GM21825 (cell line): ENCODE results near the gene ARHGEF11.

Experiments
- ATAC-seq: cut with Tn5 transposase; IDR thresholded peaks from one replicate; pipeline ENCODE4 v1.9.1; 2021; ENCODE audit warnings: mild to moderate bottlenecking, moderate library complexity; ENCODE audit not compliant: unreplicated experiment

The ARHGEF11 gene

DNA sequence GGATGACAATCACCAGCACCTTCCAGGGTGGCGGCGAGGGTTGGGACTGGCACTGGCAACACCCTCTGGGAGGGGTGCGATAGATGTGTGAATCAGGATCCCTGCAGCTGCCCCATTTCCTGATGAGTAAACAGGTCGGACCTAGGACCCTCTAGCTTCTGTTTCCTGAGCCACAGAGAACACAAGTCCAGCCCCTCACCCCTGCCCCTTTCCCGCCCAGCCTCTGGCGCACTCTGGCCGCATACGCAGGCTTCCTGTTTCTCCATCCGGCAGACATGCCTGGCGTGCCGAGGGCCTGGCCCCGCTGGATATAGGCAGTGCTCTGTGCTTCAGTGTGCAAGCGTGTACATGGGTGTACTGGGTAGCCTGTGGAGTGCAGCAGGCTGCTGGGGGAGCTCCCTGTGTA lies 147.4 kb downstream of the ARHGEF11 start:
- no peak for ATAC-seq

- no peak for ATAC-seq
These were observed 148.3 kb downstream of the ARHGEF11 start for GRCh38 chr1:156897078-156897825.

- no peak for ATAC-seq
These were observed 149.0 kb downstream of the ARHGEF11 start for GRCh38 chr1:156896490-156897033.

GRCh38 chr1:156895927-156896326 lies 149.6 kb downstream of the ARHGEF11 start:
- no peak for ATAC-seq

GRCh38 chr1:156895455-156895812 lies 150.1 kb downstream of the ARHGEF11 start:
- ATAC-seq = no peak

DNA sequence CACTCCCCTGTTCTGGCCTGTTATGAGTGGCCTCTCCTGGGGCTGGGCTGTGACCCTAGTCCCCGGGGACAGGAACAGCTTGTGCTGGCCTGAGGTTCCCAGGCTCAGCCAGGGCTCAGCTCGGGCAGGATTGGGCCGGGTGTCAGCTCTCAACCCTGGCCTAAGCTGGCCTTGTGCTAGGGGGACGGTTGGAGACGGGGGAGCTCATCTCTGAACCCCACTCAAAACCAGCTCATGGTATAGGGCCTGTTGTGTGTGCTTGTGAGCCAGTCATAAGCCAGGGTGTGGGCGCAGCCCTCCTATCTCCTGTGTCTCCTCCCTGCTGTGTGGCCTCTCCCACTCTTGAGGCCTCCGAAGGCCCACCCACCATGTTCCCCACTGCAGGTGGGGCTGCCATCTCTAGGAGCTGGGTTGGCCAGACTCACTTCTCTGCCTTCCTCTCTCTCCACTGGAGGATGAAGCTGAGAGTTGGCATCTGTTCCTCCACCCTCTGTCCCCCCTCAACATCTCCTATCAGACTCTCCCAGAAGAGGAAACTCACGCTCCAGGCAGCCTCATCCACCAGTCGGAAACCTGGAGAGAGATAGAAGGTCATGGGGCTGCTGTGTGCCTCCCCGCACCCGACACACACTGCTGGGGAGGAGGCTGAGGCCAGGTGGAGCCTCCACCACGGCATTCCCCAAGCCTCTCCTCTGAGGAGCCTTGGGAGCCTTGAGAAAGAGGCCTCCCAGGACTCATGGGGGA lies 150.7 kb downstream of the ARHGEF11 start:
- ATAC-seq = no peak

- ATAC-seq = no peak
These were observed 151.5 kb downstream of the ARHGEF11 start for GRCh38 chr1:156894001-156894400.

DNA sequence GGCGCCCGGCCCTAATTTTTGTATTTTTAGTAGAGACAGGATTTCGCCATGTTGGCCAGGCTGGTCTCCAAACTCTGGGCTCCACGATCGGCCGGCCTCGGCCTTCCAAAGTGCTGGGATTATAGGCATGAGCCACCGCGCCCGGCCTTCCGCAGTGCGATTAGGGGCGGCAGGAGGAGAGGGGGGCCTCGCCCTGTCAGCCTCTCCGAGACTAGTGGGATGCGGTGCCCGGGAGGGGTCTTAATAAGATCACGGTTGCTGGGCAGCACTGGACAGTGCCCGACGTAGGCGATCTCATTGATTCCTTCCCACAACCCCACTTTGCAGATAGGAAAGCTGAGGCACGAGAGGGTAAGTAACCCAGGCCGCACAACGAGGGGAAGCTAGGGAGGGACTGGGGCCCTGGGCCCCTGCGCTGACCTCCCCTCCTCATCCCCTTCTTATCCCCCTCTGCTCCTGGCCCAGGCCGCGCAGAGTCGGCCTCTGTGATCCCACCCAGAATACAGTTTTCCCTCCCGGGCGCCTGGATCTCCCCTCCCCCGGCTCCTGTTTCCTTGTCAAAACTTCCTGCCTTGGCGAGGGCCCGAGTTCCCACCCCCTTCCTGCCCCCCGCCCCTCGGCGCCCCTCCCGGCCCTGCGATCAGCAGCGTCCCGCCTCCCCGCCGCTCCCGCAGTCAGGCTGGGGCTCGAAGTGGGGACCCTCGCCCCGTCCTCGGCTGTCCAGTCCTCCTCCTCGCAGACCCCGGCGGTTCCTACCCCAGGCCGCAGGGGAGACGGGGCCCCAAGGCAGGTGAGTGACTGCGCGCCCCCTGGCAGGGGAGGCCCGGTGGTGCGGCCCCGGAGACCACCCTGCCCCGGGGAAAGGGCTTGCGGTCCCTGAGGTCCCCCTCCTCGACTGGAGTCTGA lies 152.2 kb downstream of the ARHGEF11 start, which contains the start of gene PEAR1:
TSS of gene PEAR1 (plus strand) at position 671 of the 906 bp plus-strand sequence. CDS start 10,209 bp downstream, outside the sequence.
- no peak for ATAC-seq

DNA sequence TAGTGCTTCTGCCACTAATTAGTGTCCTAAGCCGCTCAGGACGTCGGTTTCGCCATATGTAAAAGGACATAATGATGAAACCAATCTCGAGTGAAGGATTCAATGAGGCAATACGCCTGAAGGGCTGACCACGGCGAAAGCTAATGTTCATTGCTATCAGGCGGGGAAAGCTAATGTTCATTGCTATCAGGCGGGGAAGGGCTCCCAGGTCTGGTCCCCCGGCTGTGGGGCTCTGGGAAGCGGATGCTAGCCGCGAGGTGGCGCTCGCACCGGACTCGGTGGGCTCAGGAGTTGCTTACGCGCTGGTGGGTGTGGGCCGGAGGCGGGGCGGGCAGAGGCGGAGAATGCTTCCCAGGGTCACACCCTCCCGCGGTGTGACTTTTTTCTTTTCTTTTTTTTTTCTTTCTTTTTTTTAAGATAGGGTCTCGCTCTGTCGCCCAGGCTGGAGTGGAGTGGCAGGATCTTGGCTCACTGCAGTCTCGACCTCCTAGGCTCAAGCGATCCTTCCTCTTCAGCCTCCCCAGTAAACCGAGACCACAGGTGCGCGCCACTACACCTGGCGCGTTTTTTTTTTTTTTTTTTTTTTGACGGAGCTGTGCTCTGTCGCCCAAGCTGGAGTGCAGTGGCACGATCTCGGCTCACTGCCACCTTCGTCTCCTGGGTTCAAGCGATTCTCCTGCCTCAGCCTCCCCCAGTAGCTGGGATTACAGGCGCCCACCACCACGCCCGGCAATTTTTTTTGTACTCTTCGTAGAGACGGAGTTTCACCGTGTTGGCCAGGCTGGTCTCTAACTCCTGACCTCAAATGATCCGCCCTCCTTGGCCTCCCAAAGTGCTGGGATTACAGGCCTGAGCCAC lies 153.1 kb downstream of the ARHGEF11 start:
- peak; percentile 75 for ATAC-seq

DNA sequence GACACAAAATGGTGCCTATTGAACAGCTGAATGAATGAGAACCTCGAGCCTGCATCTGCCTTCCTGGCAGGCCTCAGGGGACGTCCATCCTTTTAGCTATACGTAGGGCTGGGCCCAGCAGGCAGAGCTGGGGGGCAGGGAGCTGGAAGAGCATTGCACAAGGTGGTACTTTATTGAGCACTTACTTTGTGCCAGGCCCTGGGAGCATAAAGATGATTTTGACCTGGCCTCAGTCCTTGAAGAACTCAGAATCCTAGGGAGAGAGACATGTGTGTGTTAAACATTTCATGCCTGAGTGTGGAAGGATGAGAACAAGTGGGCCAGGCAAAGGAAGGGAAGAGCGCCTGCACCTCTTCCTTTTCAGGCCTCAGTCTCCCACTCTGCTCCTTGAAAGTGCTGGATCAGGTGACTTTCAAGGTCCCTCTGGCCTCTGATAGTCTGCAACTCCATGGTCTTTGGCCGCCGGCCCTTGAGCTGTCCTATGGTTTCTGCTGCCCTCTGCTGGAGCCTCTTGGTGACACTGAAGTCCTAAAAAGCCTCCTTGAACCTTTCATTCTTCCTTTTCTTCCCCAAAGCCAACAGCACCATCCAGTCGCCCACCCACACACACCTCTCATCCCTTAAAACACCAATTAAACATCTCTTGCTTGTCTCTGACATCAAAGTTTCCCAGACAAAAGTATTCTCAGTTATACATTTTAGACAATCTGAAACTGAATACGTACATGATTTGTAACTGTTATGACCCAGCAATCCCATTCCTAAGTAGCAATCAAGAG lies 155.6 kb downstream of the ARHGEF11 start:
- no peak for ATAC-seq

DNA sequence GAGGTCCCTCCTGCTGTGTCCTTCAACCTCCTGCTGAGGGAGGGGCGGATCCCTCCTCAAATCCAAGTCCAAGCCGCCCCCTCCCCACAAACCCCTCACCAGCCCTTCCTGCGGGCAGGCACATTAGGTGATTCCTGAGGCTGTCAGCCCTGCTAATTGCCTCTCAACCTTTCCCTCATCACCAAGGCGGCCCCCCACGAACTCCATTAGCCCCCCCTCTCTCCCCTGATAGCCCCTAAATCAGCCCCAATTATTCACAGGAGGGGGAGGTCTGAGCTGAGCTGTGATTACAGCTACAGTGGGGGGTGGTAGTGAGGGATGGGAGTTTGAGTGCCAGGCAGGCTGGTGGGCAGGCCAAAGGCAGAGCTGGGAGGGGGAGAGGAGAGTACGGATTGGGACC lies 157.8 kb downstream of the ARHGEF11 start:
- ATAC-seq = no peak

GRCh38 chr1:156887317-156887716 lies 158.2 kb downstream of the ARHGEF11 start:
- ATAC-seq = no peak

DNA sequence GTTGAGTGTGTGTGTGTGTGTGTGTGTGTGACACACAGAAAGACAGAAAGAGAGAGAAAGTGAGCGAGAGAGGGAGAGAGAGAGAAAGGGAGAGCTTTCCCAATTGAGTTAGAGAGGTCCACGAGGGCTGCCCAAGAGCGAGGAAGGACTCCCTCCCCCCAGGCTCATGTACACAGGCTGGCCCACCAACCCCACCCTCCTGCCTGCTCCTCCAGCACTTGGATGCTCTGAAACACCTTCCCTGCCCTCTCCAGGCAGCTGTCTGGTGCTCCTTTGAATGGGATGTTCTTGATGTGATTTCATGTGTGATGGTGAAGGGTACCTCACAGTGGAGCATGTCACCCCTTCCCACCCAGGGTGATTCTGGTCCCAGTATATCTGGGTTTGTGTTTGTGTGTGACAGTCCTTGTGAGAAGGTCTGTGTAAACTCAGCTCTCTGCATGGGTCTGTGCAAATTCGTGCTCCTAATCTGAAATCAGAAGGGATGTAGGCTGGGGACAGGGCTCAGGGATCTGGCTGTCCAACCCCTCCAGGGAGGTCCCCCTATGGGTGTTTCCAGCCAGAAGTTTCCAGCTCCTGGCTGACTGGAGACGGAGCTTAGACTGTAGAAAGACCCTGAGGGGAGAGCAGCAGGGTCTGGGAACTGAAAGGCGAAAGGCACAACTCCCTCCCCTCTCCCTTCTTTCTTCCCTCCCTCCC lies 158.8 kb downstream of the ARHGEF11 start:
- no peak for ATAC-seq

DNA sequence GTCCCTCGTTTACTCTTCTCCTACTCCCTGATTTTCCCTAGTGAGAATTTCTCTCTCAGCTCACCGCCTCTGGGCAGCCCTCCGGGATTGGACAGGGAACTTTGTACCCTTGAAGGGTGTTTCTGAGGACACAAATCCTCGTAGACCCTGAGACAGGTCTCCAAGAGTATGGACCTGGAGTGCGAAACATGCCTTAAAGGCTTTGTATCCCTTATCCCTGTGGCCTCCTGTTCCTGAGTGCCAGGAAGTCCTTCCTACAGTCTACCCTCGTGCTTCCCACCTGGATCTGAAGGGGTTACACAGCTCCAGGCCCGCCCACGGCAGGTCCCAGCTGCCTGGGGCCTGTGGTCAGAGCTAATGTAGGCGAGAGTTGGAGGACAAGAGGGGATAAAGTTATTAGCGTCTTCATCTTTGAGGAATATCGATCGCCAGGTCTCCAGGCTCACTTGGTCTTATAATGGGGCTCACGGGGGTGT lies 159.6 kb downstream of the ARHGEF11 start:
- no peak for ATAC-seq

- no peak for ATAC-seq
These were observed 160.2 kb downstream of the ARHGEF11 start for GRCh38 chr1:156885314-156885713.
